GM23338 (cell line): ENCODE results near the gene ARPC1A.

Experiments used
- CREB1 ChIP-seq: fragments of 250-450 bp; sonication (Bioruptor Pico); IDR thresholded peaks from 2 replicates; pipeline ENCODE4 v1.5.0; 2020; ENCODE audit warnings: low read depth, mild to moderate bottlenecking, moderate library complexity
- CTCF ChIP-seq, 2 experiments: fragments of 200-600 bp in 1 of 2; sonication (generic) in 1 of 2; conservative IDR thresholded peaks; 2 replicates each; pipeline versions ENCODE4 v1.5.1 to v1.6.1; 2016 to 2017; ENCODE audit warnings: antibody characterized with exemption in 2 of 2, low read depth in 2 of 2, mild to moderate bottlenecking in 2 of 2, moderate library complexity in 1 of 2
- ETS1 ChIP-seq: IDR thresholded peaks from 2 replicates; pipeline ENCODE4 v1.6.1; 2016; ENCODE audit warnings: antibody characterized with exemption
- EZH2 ChIP-seq: fragments of 200-600 bp; sonication (generic); IDR thresholded peaks from one replicate; pipeline ENCODE4 v1.8.0; 2017; ENCODE audit warnings: antibody characterized with exemption, mild to moderate bottlenecking, low read depth; ENCODE audit not compliant: unreplicated experiment
- EZH2phosphoT487 ChIP-seq: fragments of 200-600 bp; sonication (generic); IDR thresholded peaks from one replicate; pipeline ENCODE4 v1.8.1; 2018; ENCODE audit warnings: antibody characterized with exemption; ENCODE audit not compliant: unreplicated experiment
- JUNB ChIP-seq: IDR thresholded peaks from one replicate; pipeline ENCODE4 v1.6.1; 2016; ENCODE audit warnings: antibody characterized with exemption; ENCODE audit not compliant: unreplicated experiment
- NANOG ChIP-seq: IDR thresholded peaks from 2 replicates; pipeline ENCODE4 v1.6.1; 2016; ENCODE audit warnings: antibody characterized with exemption, borderline replicate concordance
- POLR2AphosphoS5 ChIP-seq: IDR thresholded peaks from 2 replicates; pipeline ENCODE4 v1.6.1; 2016; ENCODE audit warnings: antibody characterized with exemption, low read depth
- REST ChIP-seq: IDR thresholded peaks from one replicate; pipeline ENCODE4 v1.6.1; 2018; ENCODE audit warnings: antibody characterized with exemption; ENCODE audit not compliant: unreplicated experiment
- ZNF114 ChIP-seq: fragments of 250-450 bp; sonication (Bioruptor Pico); IDR thresholded peaks from 2 replicates; pipeline ENCODE4 v1.5.0; 2020; ENCODE audit warnings: mild to moderate bottlenecking, moderate library complexity
- ZNF462 ChIP-seq: fragments of 250-450 bp; sonication (Bioruptor Pico); IDR thresholded peaks from 2 replicates; pipeline ENCODE4 v1.5.0; 2020; ENCODE audit warnings: mild to moderate bottlenecking, moderate library complexity

GRCh38 chr7:99392659-99393354 lies 67.1 kb downstream of the ARPC1A start:
- TF ChIP-seq CREB1 (no peak; the same call in 1 of the 2 replicates), POLR2AphosphoS5 (peak; percentile 50; the same call in 1 of the 2 replicates), CTCF (conservative IDR thresholded peaks at IDR 0.05; ENCODE audit: low read depth in 2 of 2) (no peak), REST (no peak), EZH2 (no peak), ZNF462 (CRISPR knock-in tag) (no peak), JUNB (no peak), ZNF114 (CRISPR knock-in tag) (no peak), EZH2phosphoT487 (no peak), ETS1 (no peak), NANOG (no peak)
